Stimulated activated CD4-positive, alpha-beta T cell treated with anti-CD3 and anti-CD28 coated beads, Interleukin-4, amount 100 ng/mL, for 48 hours (primary cell): ENCODE data around the gene RNF125.
"Not testable (repeated sequence)": the region's sequence is repeated elsewhere in the genome, so short reads cannot be mapped to it uniquely, and the experiment has no call there.

Source experiments
- DNase-seq, 2 donors: peaks; one replicate each; pipeline ENCODE4 v3.0.0-alpha.2; 2020; ENCODE audit warnings: low read depth in 2 of 2

RNF125 gene

GRCh38 chr18:32025744-32026143 is 7.1 kb downstream of the RNF125 start:
- no peak for DNase-seq

- DNase-seq = no peak
Observed at GRCh38 chr18:32026491-32027086, 8.0 kb downstream of the RNF125 start.

- no peak for DNase-seq
Observed at GRCh38 chr18:32029558-32029957, 10.9 kb downstream of the RNF125 start.

GRCh38 chr18:32032609-32033008 is 14.0 kb downstream of the RNF125 start:
- DNase-seq = no peak

DNA sequence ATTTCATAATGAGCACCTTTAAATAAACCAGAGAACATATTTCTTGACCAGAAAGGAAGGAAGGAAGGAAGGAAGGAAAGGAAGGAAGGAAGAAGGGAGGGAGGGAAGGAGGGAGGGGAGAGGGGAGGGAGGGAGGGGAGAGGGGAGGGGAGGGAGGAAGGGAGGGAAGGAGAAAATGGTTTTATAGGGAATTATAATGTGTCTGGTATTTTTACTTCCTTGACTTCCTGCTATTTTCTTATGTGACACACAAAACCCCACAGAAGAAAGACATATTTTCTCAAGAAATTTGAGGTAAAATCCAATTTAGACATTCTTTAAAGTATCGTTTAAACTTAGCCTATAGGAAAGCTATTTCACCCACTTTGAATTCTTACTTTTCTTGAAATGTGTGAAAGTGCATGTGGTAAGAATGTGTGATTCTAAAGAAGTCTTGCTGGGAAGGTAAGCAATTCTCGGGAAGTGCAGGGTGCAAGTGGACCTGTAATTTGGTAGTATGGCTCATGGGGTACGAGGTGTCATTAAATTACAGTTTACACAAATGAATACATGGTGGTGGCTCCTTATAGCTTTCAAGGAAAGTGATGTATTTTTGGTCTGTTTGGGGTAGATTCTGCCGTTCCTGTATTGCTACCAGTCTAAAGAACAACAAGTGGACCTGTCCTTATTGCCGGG is 18.0 kb downstream of the RNF125 start:
- DNase-seq = no peak

- no peak for DNase-seq
Observed at GRCh38 chr18:32037616-32038015, 19.0 kb downstream of the RNF125 start.

DNA sequence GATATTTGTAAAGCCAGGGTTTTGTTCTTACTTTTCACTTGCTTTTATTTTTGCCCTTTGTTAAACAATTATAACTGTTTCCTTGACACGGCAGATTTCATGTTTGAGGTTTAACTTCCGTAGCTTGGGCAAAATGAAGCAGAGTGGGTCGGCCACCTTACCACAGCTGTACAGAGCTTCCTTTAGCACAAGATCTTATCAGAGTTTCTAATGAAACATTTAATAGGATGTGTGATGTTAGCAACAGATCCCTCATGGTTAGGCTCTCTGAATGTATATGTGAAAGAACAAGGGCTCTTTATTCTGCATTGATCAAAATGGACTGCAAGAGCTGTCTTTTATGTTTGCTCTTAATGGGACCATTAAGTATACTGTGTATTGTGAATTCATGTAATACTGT is 22.3 kb downstream of the RNF125 start:
- peak; percentile 22 to 32 for DNase-seq

GRCh38 chr18:32042337-32042736 is 23.7 kb downstream of the RNF125 start:
- DNase-seq = no peak

DNA sequence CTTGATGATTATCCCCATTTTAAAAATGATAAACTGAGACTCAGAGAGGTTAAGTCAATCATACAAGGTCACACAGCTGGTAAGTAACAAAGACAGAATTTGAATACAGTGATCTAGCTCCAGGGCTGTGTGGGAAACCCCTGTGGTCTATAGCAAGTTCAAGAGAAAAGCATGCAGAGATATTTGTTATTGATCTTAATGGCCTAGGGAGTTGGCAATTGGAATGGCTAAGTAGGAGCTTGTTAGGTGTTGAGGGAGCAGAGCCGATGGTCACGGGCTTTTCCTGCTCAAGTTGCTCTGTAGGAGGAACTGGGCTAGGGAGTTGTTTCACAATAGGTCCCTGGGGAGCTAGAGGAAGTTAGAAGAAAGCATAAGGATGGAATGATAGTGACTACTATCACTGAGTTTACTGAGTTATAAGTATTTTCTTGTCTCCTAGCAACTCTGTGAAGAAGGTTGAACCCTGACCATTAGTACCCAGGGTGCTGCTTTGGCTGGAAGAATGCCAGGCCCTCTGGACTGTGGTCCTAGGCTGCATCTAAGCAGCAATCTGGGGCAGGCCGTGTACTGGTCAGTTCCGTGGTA is 30.0 kb downstream of the RNF125 start:
- DNase-seq = no peak

GRCh38 chr18:32049393-32050171 is 31.0 kb downstream of the RNF125 start:
- DNase-seq = peak in 1 of 2 donors; percentile 29

GRCh38 chr18:32056613-32057358 is 38.2 kb downstream of the RNF125 start:
- DNase-seq = no peak

- no peak for DNase-seq
Observed at GRCh38 chr18:32057624-32058165, 39.1 kb downstream of the RNF125 start.

- no peak for DNase-seq
Observed at GRCh38 chr18:32060026-32060425, 41.4 kb downstream of the RNF125 start.

DNA sequence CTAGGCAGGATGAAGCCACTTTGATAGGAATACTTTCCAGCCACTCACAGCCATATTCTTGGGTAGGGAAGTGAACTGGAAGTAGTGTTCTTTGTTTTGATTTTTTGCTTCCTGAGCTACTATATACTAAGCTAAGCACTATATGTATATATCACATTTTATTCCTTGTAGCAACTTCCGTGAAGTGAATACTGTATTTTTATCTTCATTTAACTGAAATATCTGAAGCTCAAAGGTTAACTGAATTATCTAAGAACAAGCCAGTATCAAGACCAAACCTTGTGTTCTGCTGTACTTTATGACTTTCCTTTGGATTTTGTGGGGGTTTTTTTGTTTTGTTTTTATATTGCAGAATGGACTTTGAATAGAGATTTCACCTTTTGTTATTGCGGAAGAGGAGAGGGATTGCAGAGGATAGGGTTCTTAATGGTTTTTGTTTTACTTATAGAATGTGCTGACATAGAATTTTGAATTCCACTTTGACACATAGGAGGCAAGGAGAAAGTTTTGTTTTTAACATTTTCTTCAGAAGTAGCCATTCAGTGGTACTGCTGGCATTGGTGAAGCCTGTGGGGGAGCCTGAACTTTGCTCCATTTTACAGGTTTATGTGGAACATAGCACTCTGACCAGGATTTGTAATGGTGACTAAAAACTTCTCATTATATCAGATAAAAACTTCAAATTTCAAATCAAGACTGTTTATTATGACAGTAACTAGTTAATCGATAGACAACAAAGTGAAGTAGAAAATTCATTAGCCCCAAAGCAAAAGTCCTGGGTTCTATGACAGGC is 48.9 kb downstream of the RNF125 start:
- DNase-seq = no peak

- DNase-seq = no peak
Observed at GRCh38 chr18:32072321-32072720, 53.7 kb downstream of the RNF125 start.

DNA sequence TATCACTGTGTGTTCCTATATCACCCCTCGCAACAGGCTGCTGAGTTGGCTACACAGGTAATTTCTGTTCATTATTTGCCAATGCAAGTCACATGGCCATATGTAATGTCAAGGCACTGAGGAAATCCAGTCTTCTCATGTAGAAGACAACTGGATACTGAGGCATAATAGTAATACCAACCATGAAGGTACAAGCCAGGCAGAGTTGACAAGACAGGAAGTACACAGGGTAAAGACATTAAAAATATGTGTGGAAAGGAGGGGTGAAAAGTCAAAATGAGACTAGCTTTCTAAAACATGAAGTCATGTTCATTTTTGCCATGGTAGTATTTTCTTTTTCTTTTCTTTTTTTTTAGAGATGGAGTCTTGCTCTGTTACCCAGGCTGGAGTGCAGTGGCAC is 55.6 kb downstream of the RNF125 start:
- no peak for DNase-seq

DNA sequence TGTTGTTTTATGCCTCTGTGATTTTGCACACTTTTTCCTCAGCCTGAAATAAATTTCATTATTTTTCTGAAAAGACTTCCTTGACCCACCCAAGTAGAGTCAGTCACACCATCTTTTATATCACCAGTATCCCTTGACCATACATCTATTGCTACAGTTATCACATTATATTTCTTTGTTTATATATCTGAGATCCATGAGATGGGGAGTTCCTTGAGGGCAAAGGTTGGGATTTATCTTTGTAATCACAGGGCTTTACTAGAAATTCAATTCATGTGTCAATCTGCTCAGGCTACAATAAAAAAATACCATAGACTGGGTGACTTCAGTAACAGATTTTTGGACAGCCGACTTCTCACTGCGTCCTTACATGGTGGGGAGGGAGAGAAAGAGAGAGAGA is 60.2 kb downstream of the RNF125 start:
- DNase-seq = no peak

GRCh38 chr18:32081881-32082280 is 63.3 kb downstream of the RNF125 start:
- no peak for DNase-seq

- no peak for DNase-seq
Observed at GRCh38 chr18:32083781-32084180, 65.2 kb downstream of the RNF125 start.

- no peak for DNase-seq
Observed at GRCh38 chr18:32086881-32087280, 68.3 kb downstream of the RNF125 start.

DNA sequence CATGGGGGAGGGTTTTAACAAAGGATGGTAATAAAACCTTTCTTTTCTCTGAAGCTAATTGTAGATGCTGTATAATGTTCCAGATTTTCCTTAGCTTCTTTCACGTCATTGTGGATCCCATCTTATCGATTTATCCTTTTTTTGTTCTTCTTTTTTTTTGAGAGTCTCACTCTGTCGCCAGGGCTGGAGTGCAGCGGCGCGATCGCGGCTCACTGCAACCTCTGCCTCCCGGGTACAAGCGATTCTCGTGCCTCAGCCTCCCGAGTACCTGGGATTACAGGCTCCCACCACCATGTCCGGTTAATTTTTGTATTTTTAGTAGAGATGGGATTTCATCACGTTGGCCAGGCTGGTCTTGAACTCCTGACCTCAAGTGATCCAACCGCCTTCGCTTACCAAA is 72.2 kb downstream of the RNF125 start:
- DNase-seq = not testable (repeated sequence)
